GM19025 (cell line): Measurements from ENCODE around the gene FKBP3.
"Not testable (repeated sequence)": the region's sequence is repeated elsewhere in the genome, so short reads cannot be mapped to it uniquely, and the experiment has no call there.

Source experiments
- ATAC-seq: cut with Tn5 transposase; IDR thresholded peaks from one replicate; pipeline ENCODE4 v1.9.1; 2021; ENCODE audit warnings: mild to moderate bottlenecking, low read depth, moderate library complexity; ENCODE audit not compliant: unreplicated experiment

FKBP3 gene

DNA sequence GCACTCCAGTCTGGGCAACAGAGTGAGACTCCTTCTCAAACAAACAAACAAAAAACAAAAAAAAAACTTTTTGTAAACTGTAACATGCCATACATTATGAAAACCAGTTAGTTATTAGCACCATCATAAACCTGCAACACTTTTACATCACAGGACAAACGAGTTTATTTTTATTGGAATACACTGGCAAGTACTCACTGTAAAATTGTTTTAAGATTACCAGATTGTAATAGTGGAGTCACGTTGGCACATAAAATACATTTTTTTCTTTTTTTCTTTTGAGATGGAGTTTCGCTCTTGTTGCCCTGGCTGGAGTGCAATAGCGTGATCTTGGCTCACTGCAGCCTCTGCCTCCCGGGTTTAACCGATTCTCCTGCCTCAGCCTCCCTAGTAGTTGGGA lies 15.7 kb downstream of the FKBP3 start:
- no peak for ATAC-seq

DNA sequence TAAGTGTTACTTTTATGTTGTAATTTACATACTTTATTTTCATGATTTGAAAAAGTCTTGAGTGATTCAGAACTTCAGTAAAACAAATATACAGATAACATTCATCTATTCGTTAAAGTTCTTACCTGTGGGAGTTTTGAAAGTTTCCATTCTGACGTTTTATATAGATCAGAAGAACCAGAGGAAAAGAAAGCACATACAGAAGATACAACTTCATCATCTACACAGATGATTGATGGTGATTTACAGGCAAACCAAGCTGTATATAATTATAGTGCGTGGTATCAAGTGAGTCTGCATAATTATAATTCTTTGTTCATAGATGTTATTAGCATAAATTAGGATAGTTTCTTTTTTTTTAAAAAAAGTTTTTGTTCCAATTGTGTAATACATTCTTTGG lies 20.0 kb downstream of the FKBP3 start:
- ATAC-seq, result no peak

GRCh38 chr14:45112896-45113781 lies 21.1 kb downstream of the FKBP3 start:
- ATAC-seq, result no peak

DNA sequence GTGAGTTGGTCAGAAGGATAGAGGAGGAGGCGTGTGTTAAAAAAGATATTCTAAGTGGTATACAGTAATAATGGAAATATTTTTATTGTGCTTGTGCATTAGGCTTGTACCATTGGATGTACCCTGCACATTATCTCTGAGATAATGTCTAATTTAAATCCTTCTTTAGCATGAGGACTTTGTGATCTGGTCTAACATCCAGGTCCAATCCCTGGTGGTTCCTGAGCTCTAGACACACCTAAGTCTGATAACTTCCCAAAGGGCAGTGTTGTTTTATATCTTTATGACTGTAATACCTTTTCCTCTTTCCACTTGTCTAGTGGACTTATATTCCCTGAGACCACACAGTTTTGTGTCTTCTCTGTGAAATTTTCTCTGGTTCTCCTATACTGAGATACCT lies 29.7 kb downstream of the FKBP3 start:
- ATAC-seq, result no peak

DNA sequence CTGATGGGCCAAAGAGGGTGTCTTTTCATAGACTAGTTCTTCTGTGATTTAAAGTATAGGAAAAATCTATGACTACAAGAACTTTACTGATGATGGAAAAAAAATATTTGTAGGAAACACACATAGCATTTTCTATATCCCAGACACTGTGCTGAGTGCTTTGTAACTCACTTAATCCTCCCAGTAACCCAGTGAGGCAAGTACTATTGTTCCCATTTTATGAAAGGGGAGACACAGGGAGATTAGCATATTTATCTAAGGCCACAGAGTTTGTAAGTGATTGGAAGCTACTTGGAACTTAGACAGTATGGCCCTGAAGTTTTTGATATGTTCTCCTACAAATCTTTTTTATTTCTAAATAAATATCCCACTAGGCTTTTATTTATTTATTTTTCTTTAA lies 30.5 kb downstream of the FKBP3 start:
- ATAC-seq, result no peak

DNA sequence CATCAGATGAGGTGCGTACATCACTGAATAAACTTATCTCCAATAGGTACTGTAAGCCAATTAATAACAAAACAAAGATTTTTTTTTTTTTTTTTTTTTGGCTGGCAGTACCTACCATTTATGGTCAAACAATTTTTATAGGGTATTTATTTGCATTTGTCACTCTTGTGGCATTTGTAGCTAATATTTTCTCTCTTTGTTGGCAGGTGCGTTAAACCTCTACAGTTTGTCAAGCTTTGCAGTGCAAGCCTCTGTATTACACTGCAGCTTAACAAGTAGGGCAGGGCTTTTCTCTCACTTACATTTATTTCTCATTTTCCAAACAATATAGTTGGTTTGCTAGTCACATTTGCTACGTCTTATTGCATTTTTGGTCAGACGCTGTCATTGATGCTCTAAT lies 38.1 kb downstream of the FKBP3 start:
- ATAC-seq, result no peak

DNA sequence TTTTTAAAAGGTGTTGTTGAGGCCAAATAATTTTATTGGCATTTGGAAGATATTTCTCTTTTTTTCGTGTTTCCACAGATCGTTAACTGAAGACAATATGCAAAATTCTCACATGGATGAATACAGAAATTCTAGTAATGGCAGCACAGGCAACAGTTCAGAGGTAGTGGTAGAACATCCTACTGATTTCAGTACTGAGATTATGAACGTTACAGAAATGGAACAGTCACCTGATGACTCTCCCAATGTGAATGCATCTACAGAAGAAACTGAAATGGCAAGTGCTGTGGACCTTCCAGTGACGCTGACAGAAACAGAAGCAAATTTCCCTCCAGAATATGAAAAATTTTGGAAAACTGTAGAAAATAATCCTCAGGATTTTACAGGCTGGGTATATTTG lies 39.1 kb downstream of the FKBP3 start:
- ATAC-seq, result no peak

DNA sequence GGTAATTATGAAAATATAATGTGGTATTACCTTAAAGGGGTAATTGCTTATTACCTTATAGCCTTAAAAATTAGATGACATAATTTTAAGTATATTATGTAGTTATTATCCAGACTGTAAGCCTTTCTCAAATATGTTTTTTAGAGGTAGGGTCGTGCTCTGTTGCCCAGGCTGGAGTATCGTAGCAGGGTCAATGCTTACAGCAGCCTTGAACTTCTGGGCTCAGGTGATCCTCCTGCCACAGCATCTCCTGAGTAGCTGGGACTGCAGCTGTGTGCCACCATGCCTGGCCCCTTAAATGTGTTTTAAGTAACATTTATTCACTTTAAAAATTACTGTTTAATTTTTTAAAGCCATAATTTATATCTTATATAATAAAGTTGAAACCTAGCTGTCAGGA lies 40.0 kb downstream of the FKBP3 start:
- ATAC-seq, result no peak

DNA sequence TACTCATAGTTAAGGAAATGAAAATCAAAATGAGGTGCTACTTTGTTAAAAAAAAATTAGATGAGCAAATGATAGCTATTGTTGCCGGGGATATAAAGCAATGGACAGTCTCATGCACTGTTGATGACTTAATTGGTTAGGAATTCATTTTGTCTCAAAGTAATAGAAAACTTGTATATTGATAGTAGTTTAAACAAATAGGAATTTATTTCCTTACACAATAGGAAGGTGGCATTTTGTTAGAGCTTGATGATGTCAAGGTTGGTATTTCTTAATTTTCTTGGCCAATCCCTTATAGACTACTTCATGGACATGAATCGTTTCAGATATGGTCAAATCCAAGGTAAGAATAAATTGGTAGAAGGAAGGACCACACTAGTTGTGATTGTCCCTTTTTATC lies 42.6 kb downstream of the FKBP3 start:
- ATAC-seq, result no peak

- peak; percentile 40 for ATAC-seq
These were observed 44.5 kb downstream of the FKBP3 start for GRCh38 chr14:45089813-45090212.

- no peak for ATAC-seq
These were observed 49.3 kb downstream of the FKBP3 start for GRCh38 chr14:45084946-45085346.

- peak; percentile 80 for ATAC-seq
These were observed 50.1 kb downstream of the FKBP3 start, which contains the start of gene PRPF39 for GRCh38 chr14:45083976-45084722. Gene PRPF39, plus strand, starts transcription at chr14:45084116. Its CDS starts 11,124 bp downstream, at chr14:45095240.

DNA sequence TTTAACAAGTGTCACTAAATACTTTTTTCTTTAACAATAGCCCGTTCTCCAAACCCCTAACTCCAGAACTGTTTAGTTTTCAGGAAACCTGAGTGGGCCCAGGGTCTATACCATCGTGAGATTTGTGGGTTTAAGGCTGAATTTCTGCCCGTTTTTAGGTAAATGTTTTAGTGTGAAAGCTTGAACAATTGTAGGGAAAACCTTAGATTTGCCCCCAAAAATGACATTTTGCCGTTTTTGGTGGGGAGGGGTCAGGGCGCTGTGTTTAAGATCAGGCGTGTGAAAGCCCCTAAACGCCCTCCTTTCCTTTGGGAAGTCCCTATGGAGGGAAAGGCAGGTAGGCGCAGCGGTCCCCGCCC lies 50.7 kb downstream of the FKBP3 start:
- ATAC-seq, result no peak

GRCh38 chr14:45082420-45082819 lies 51.9 kb downstream of the FKBP3 start:
- ATAC-seq, result no peak

- ATAC-seq, result not testable (repeated sequence)
These were observed 53.2 kb downstream of the FKBP3 start for GRCh38 chr14:45081096-45081495.

- ATAC-seq, result not testable (repeated sequence)
These were observed 53.8 kb downstream of the FKBP3 start for GRCh38 chr14:45080416-45080968.

DNA sequence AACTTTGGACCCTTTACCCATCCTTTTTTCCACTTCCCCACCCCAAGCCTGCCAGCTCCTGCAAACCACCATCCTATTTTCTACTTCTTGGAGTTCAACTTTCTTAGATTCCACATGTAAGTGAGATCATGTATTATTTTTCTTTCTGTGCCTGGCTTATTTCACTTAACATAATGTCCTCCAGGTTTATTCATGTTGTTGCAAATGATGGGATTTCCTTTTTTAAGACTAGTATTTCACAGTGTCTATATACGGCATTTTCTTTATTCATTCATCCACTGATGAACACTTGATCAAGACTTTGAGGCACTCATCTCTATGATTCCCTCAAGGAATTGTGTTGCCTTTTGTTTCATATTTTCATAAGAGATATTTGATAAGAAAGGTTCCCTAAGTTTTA lies 56.0 kb downstream of the FKBP3 start:
- ATAC-seq, result no peak

GRCh38 chr14:45073231-45073879 lies 60.9 kb downstream of the FKBP3 start:
- no peak for ATAC-seq

GRCh38 chr14:45072126-45072525 lies 62.2 kb downstream of the FKBP3 start:
- no peak for ATAC-seq

GRCh38 chr14:45070215-45070614 lies 64.1 kb downstream of the FKBP3 start:
- no peak for ATAC-seq

DNA sequence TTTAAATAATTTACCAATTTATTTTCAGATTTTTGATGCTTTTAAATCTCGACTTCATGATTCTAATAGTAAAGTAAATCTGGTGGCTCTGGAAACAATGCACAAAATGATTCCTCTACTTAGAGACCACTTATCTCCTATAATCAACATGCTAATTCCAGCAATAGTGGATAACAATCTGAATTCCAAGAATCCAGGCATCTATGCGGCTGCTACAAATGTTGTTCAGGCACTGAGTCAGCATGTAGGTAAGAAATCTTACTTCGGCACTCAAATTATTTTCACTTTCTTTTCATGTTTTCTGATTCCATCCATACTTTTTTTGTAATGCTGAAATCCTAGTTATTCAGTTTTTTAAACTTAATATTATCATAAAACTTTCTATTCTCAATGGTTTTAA lies 65.9 kb downstream of the FKBP3 start:
- ATAC-seq, result no peak
